Liver (tissue), 9 donors: ENCODE measurements around the gene AMD1. TPM values are rescaled to one million over a fixed set of nuclear protein-coding genes. Genes with fewer than 3 reads are reported as not detected.

ENCODE experiments used
- DNase-seq: peaks from one replicate; pipeline ENCODE4 v3.0.0-alpha.2; 2017; ENCODE audit warnings: low spot score
- H3K27ac ChIP-seq, 2 donors: one replicate each; pipeline ENCODE4 v1.7.0; 2013; ENCODE audit warnings: inconsistent platforms in 2 of 2, low read length in 2 of 2, control low read depth in 1 of 2, low read depth in 1 of 2, mild to moderate bottlenecking in 1 of 2
- H3K27me3 ChIP-seq, 4 donors: one replicate each; pipeline versions ENCODE4 v1.6.1 to v1.7.0; 2013; ENCODE audit warnings: low read length in 3 of 4, inconsistent platforms in 1 of 4, mild to moderate bottlenecking in 1 of 4, moderate library complexity in 1 of 4; ENCODE audit not compliant: control insufficient read depth in 4 of 4, insufficient read depth in 4 of 4
- H3K36me3 ChIP-seq, 4 donors: one replicate each; pipeline versions ENCODE4 v1.6.1 to v1.7.0; 2013; ENCODE audit warnings: low read length in 3 of 4, mild to moderate bottlenecking in 3 of 4, low read depth in 1 of 4, moderate library complexity in 1 of 4; ENCODE audit not compliant: control insufficient read depth in 4 of 4, insufficient read depth in 3 of 4
- H3K4me1 ChIP-seq, 4 donors: one replicate each; pipeline versions ENCODE4 v1.6.1 to v1.7.0; 2013; ENCODE audit warnings: low read length in 3 of 4, mild to moderate bottlenecking in 3 of 4, moderate library complexity in 1 of 4; ENCODE audit not compliant: control insufficient read depth in 4 of 4, insufficient read depth in 4 of 4
- H3K4me3 ChIP-seq, 3 donors: one replicate each; pipeline versions ENCODE4 v1.6.1 to v1.7.0; 2013; ENCODE audit warnings: low read length in 3 of 3, control low read depth in 1 of 3, low read depth in 1 of 3, mild to moderate bottlenecking in 1 of 3
- H3K9ac ChIP-seq, 2 donors: one replicate each; pipeline ENCODE4 v1.7.0; 2013; ENCODE audit warnings: low read length in 2 of 2, mild to moderate bottlenecking in 2 of 2, moderate library complexity in 2 of 2, control low read depth in 1 of 2, low read depth in 1 of 2
- H3K9me3 ChIP-seq, 4 donors: one replicate each; pipeline versions ENCODE4 v1.6.1 to v1.7.0; 2013; ENCODE audit warnings: low read length in 3 of 4; ENCODE audit not compliant: control insufficient read depth in 4 of 4
- EGR1 ChIP-seq, 2 donors: IDR thresholded peaks; 2 replicates each; pipeline ENCODE4 v1.6.1; 2016 to 2018; ENCODE audit warnings: antibody characterized with exemption in 2 of 2, low read depth in 2 of 2
- FOXA1 ChIP-seq: IDR thresholded peaks from 2 replicates; pipeline ENCODE4 v1.6.1; 2016; ENCODE audit warnings: antibody characterized with exemption
- HNF4A ChIP-seq, 2 donors: conservative IDR thresholded peaks; 2 replicates each; pipeline ENCODE4 v1.6.1; 2016; ENCODE audit warnings: antibody characterized with exemption in 2 of 2, mild to moderate bottlenecking in 2 of 2
- HNF4G ChIP-seq: IDR thresholded peaks from 2 replicates; pipeline ENCODE4 v1.6.1; 2016; ENCODE audit warnings: antibody characterized with exemption
- JUND ChIP-seq, 2 donors: IDR thresholded peaks; 2 replicates each; pipeline ENCODE4 v1.6.1; 2016; ENCODE audit warnings: antibody characterized with exemption in 2 of 2
- MAX ChIP-seq: IDR thresholded peaks from 2 replicates; pipeline ENCODE4 v1.6.1; 2016; ENCODE audit warnings: antibody characterized with exemption
- NR2F2 ChIP-seq: IDR thresholded peaks from 2 replicates; pipeline ENCODE4 v1.6.1; 2016; ENCODE audit warnings: antibody characterized with exemption
- RXRA ChIP-seq, 2 donors: IDR thresholded peaks; 2 replicates each; pipeline ENCODE4 v1.6.1; 2017 to 2018; ENCODE audit warnings: antibody characterized with exemption in 2 of 2, mild to moderate bottlenecking in 1 of 2
- SP1 ChIP-seq: IDR thresholded peaks from 2 replicates; pipeline ENCODE4 v1.6.1; 2018; ENCODE audit warnings: antibody characterized with exemption, mild to moderate bottlenecking
- TAF1 ChIP-seq: conservative IDR thresholded peaks from 2 replicates; pipeline ENCODE4 v1.6.1; 2016; ENCODE audit warnings: antibody characterized with exemption, mild to moderate bottlenecking
- YY1 ChIP-seq: IDR thresholded peaks from 2 replicates; pipeline ENCODE4 v1.6.1; 2016; ENCODE audit warnings: antibody characterized with exemption, mild to moderate bottlenecking
- WGBS: extraction: QIAGEN DNeasy Blood & Tissue Kit; methylation state at CpG from one replicate; pipeline ENCODE4 v1.1.7; 2013; 5-methylcytosine and 5-hydroxymethylcytosine counted together
- polyA plus RNA-seq, 2 donors: library from polyadenylated mRNA; stranded (reverse) in 1 of 2; unstranded in 1 of 2; fragments of 200-250 nt in 1 of 2; fragments of >200 nt in 1 of 2; fragmentation: Nextera tagmentation in 1 of 2; extraction: Ambion mirVana in 1 of 2; gene quantifications; one replicate each; pipeline versions ENCODE4 v1.2.1 to v1.2.3, GENCODE V29; 2013 to 2015
- total RNA-seq, 2 donors: library from RNA; depleted of rRNA; stranded (reverse); fragments of >200 nt; gene quantifications; one replicate each; pipeline ENCODE4 v1.2.3, GENCODE V29; 2014
- TF ChIP-seq, protein P1 (sequence below): IDR thresholded peaks from 2 replicates; pipeline ENCODE4 v1.6.1; 2016; ENCODE audit warnings: antibody characterized with exemption
- TF ChIP-seq, protein P2 (sequence below): IDR thresholded peaks from 2 replicates; pipeline ENCODE4 v1.6.1; 2016; ENCODE audit warnings: antibody characterized with exemption
- TF ChIP-seq, protein P3 (sequence below): fragments of 150-350 bp; IDR thresholded peaks from 2 replicates; pipeline ENCODE4 v1.5.1; 2017; ENCODE audit warnings: improper control_type of control experiment, low read depth, low read length; ENCODE audit not compliant: missing input control
- donor health status: healthy.
- donor health status: healthy.
- donor health status: healthy.
- donor health status: healthy.
- donor health status: healthy.

The AMD1 gene
- total and polyA plus RNA-seq, 4 donors: 14.5 to 46.4 (median 32.7) TPM

GRCh38 chr6:110890288-110890687 is 15.7 kb downstream of the AMD1 start:
- H3K36me3 ChIP-seq: peaks cover 4 to 46% (median 24%) of the 10 kb centered on the region in 4 donors
- 98% methylated on average over 1 of the region's 1 CpG for WGBS
- no peak for DNase-seq
- no peak overlapping the region for H3K9ac ChIP-seq
- H3K27me3 ChIP-seq: no peaks in the 10 kb centered on the region
- H3K4me3 ChIP-seq: no peak overlapping the region
- no peaks in the 10 kb centered on the region for H3K9me3 ChIP-seq
- no peak overlapping the region for H3K27ac ChIP-seq
- TF ChIP-seq RXRA (IDR thresholded peaks at IDR 0.05) (no peak), TAF1 (no peak), HNF4G (no peak), MAX (no peak), HNF4A (conservative IDR thresholded peaks at IDR 0.05) (no peak), SP1 (no peak), EGR1 (IDR thresholded peaks at IDR 0.05; ENCODE audit: low read depth in 2 of 2) (no peak), YY1 (no peak)
- TF ChIP-seq, protein P1, sequence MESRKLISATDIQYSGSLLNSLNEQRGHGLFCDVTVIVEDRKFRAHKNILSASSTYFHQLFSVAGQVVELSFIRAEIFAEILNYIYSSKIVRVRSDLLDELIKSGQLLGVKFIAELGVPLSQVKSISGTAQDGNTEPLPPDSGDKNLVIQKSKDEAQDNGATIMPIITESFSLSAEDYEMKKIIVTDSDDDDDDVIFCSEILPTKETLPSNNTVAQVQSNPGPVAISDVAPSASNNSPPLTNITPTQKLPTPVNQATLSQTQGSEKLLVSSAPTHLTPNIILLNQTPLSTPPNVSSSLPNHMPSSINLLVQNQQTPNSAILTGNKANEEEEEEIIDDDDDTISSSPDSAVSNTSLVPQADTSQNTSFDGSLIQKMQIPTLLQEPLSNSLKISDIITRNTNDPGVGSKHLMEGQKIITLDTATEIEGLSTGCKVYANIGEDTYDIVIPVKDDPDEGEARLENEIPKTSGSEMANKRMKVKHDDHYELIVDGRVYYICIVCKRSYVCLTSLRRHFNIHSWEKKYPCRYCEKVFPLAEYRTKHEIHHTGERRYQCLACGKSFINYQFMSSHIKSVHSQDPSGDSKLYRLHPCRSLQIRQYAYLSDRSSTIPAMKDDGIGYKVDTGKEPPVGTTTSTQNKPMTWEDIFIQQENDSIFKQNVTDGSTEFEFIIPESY: no peak
- TF ChIP-seq, protein P2, sequence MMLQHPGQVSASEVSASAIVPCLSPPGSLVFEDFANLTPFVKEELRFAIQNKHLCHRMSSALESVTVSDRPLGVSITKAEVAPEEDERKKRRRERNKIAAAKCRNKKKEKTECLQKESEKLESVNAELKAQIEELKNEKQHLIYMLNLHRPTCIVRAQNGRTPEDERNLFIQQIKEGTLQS: no peak
- TF ChIP-seq, protein P3, sequence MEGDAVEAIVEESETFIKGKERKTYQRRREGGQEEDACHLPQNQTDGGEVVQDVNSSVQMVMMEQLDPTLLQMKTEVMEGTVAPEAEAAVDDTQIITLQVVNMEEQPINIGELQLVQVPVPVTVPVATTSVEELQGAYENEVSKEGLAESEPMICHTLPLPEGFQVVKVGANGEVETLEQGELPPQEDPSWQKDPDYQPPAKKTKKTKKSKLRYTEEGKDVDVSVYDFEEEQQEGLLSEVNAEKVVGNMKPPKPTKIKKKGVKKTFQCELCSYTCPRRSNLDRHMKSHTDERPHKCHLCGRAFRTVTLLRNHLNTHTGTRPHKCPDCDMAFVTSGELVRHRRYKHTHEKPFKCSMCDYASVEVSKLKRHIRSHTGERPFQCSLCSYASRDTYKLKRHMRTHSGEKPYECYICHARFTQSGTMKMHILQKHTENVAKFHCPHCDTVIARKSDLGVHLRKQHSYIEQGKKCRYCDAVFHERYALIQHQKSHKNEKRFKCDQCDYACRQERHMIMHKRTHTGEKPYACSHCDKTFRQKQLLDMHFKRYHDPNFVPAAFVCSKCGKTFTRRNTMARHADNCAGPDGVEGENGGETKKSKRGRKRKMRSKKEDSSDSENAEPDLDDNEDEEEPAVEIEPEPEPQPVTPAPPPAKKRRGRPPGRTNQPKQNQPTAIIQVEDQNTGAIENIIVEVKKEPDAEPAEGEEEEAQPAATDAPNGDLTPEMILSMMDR: no peak
- H3K4me1 ChIP-seq: peaks cover 0 to 9% (median 2%) of the 10 kb centered on the region in 4 donors

DNA sequence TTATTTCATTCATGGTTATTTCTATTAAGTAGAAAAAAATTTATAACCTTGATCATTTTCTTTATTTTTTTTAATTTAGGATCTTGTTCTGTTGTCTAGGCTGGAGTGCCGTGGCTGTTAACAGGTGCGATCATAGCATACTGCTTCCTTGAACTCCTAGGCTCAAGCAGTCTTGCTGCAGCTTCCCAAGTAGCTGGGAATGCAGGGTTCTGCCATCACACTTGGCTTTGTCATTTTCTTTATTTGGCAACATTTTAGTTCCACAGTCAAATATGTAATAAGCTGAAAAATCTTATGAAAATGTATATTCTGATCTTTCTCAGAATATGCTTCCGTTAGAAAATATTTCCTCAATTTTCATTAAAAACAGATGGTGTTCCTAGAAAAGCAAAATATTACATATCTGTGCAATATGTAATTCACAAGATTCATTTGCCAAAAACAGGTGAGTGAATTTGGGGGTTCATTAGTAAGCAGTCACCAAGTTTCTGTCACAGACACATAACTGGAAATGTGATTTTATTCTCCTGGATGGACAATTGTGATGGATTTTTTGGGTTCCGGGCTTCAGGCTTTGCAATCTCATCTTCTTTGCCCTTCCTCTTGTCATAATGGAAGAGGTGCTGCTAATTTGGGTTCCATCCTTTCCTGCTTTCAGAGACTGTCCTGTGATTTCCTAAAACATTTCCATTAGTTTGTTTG is 21.5 kb downstream of the AMD1 start:
- no peak for DNase-seq
- Histone ChIP-seq H3K9me3 (no peaks in the 10 kb centered on the region), H3K4me3 (no peak overlapping the region), H3K4me1 (peaks cover 0 to 4% (median under 1%) of the 10 kb centered on the region in 4 donors), H3K27ac (no peak overlapping the region), H3K27me3 (no peaks in the 10 kb centered on the region), H3K36me3 (peaks cover 6 to 45% (median 31%) of the 10 kb centered on the region in 4 donors), H3K9ac (no peak overlapping the region)
- TF ChIP-seq, protein P2: no peak
- TF ChIP-seq FOXA1 (no peak), NR2F2 (no peak), MAX (no peak), JUND (IDR thresholded peaks at IDR 0.05) (no peak)
- TF ChIP-seq, protein P3: no peak
- WGBS: 97% methylated on average over 4 of the region's 4 CpGs
